NCI-H2029 (cell line): Measurements from ENCODE around the gene SNRPB2.

Source experiments
- DNase-seq: peaks from one replicate; lab custom pipeline; 2025; lab: John Stamatoyannopoulos, UW

The SNRPB2 gene

DNA sequence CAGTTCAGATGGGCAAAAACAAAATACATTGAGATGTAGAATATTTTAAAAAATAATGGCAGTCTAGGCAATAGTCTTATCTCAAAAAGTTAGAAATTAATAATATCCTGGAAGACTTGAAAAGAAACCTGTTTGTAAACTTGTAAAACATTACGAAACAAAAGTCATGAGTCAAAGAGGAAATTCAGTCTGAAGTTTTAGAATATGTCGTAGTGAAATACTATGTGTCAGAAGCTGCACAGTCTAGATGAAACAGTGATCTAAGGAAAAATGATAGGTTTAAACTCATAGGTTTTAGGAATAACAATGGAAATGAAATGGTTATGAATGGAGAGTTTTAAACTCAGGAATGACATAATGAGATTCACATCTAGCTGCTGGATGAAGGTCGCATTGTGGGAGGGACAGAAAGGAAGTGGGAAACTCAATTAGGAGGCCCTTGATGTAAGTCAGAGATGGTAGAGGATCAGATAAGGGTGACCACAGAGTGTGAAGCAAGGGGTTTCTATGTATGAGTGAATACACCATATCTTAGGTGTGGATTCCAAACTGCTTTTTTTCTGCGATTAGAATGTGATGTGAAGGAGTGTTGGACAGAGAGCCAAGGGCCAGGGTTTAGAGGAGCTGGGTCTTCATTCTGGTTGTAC lies 2.8 kb downstream of the SNRPB2 start:
- DNase-seq: no peak

DNA sequence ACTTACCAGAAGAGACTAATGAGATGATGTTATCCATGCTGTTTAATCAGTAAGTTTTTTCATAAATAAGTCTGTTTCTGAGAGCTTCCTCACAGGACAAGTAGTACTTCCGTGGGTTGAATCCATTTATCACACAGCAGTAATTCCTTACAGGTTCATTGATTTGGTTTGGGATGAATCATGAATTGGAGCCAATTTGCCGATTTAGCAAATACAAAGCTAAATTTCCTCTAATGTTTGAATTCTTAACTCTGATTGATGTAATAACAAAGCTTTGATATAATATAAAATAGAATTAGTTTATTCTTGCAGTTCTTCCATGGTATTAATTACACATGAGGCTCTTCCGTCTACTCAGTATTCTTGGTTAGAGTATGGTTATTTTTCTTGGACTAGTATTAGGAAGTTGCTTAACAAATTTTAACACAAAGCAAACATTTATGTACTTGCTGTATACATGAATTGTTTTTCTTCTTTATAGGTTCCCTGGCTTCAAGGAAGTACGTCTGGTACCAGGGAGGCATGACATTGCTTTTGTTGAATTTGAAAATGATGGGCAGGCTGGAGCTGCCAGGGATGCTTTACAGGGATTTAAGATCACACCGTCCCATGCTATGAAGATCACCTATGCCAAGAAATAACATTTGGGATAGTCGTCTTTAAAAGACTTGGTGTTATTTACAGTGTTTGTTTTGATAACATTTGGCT lies 10.7 kb downstream of the SNRPB2 start:
- no peak for DNase-seq

DNA sequence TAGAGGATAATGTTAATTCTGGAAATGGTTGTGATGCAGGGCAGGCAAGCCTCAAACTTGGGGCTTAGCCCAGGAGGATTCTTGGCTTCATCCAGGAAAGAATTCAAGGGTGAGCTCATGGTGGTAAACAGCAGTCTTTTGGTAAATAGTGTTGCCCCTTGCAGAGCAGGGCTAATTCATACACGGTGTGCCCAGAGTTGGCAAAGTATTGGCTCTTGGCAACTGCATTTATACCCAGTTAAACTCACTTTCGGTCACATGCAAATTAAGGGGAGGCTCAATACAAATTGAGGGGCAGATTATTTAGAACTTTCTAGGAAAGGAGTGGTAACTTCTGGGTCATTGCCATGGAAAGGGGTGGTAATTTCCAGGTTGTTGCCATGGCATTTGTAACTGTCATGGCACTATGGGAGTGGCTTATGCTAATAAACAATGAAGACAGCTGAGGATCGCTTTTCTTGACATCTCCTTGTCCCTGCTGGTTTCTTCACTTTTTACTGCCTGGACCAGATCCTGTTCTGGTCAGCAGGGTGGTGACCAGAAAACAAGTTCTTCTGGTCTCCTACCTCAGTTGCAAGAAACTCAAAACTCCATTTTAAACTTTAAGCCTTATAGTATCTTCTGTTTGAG lies 14.5 kb downstream of the SNRPB2 start:
- no peak for DNase-seq

DNA sequence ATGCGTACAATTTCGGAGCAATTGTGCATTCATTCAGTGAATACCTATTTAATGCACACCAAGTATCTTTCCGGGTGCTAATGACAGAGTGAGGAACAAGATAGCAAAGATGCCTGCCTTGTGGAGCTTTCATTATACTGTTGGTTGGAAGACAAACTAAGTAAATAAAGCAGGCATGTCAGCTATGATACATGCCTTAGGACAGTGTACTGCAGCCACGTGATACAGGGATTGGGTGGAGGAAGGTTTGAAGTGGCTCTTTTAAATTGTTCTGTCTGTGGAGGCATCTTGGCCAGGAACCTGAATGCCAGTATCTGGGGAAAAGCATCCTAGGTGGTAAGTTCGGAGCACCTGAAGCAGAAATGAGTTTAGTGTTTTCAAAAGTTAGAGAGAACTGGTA lies 15.4 kb downstream of the SNRPB2 start:
- DNase-seq: no peak

DNA sequence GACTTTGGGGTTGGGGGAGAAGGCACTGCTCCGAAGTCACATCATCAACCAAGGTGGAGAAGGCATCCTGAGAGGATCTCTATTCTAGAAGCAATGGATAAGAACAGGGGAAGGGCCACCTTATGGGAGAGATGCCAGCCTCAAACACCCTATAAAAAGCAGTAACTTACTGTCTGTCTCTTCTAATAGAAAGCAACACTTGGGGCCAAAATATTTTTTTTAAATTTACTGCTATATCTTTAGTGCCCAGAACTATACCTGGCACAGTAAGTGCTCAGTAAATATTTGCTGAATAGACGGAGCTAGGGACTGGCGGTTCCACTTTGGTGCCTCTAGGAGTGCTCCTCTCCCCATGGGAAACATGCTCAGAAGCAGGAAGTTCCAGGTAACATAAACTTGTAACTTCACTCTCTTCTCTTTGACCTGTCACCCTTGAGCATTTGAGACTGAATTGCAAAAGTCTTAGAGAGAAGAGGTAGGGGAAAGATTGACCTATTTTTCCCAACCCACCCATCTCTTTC lies 17.5 kb downstream of the SNRPB2 start:
- DNase-seq: peak; percentile 81

DNA sequence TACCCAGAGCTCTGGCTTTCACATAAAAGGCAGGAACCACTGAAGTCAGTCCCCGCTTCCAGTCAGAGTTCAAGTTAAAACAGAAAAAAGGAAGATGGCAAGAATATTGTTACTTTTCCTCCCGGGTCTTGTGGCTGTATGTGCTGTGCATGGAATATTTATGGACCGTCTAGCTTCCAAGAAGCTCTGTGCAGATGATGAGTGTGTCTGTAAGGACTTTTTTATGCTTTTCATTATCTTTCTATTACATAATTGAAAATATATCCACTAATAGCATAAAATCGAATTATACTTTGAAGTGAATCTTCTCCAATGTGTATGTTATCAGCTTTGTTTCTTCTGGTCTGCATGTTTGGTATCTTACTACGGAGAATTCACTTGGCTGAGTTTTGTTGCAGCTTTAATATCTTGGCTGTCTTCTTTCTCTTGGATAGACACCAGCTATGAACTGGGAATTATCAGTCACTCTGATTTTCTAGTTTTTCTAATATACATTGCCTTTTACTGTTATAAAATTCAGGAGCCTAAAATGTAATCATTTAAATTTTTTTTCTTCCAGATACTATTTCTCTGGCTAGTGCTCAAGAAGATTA lies 18.6 kb downstream of the SNRPB2 start, which contains the start of gene OTOR:
Gene OTOR (plus strand): TSS at position 51 of the 593 bp plus-strand sequence. CDS start 44 bp downstream, at position 95.
- no peak for DNase-seq

DNA sequence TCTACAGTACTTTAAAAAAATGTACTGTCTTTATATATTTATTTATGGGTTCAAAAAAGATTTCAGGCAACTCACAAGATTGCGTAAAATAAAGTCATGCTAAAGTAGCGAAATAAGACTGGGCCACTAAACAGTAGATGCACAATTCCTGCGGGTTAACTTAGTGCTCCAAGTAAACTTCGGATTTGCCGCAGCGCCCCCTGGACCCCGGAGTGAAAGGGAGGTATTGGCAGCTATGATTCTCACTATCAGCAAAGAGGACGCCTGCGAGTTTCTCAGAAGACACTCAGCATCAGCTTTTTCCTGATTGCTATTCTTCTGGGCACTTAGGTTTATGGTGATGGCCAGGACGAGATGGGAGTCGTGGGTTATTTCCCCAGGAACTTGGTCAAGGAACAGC lies 19.7 kb downstream of the SNRPB2 start:
- DNase-seq: no peak

DNA sequence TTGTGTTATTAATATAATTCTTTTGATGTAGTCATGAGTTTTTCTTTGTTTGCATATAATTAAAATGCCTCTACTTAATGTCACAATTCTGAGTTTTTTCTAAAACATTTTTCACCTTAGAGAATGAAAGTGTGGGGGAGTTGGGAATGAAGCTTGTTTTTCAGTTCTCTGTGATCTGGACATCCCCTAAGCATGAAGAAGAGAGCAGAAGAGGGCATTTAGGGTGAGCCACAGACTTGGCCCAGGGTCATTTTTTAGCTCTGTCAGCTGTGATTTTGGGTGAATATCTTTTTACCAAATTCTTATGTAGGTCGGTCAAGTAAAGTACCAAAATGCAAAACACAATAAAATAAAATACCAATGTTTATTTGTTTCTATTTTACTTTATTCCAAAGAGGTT lies 22.3 kb downstream of the SNRPB2 start:
- DNase-seq: no peak

DNA sequence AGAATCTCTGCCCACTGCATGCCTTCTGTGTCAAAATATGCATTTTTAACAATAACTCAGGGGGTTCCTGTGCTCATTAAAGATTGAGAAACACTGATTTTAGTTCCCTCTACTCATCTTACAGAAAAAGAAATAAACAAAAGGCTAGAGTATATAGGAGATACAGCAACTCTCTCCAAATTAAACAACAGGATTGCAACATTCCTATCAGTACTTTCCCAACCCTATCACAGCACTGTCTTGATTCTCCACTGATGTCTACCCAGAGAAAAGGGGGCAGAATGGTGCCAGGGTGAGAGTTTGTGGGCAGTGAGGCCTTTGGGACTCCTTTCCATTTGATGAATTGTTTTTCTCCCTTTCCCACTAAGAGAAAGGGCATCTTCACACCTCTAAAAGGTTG lies 23.1 kb downstream of the SNRPB2 start:
- no peak for DNase-seq

DNA sequence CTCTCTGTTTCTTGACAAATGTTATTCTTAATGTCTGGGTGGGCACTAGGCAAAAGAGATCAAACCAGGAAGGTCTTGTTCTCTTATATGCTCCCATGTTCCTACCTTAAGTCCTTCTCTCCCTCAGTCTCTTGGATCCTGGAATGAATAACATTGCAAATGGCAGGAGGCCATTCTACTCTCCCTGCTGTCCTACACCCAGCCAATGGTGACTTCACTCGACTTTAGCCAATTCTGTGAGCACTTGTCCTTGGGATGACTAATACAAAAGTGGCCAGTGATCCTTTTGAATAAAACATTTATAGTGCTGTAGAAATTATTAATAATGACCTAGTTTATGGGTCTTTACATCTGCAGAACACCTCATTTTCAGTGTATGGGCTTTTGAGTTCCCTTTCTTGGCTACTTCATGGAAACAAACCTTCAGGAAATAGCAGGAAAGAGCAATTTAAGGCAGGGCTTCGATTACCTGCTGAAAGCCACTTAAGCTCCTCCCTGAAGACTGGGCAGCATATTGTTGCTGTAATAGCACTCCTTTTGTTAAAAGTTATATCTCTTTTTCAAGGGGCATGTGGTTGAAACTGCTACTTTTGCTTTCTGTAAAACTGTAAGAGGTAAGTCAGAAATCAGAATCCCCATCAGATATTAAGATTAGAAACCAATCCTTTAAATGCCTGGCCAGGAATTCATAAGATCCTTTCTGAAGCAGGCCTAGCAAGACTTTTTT lies 28.8 kb downstream of the SNRPB2 start:
- no peak for DNase-seq

DNA sequence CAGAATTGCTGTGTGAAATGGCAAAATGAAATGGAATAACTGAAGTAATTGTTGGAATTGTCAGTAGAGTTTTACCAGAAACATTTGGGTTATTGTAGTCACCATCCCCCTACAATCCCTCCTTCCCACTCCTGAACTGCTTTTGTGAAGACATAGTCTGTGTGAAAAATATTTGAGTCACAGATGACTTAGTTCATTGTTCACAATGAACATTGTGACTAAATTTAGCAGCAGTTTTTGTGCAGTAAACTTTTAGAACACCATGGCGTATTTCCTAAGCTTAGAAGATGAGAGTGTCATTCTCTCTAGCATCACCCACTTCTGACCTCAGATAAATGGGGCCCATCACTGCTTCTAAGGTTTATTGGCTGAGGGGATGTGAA lies 29.3 kb downstream of the SNRPB2 start:
- no peak for DNase-seq

DNA sequence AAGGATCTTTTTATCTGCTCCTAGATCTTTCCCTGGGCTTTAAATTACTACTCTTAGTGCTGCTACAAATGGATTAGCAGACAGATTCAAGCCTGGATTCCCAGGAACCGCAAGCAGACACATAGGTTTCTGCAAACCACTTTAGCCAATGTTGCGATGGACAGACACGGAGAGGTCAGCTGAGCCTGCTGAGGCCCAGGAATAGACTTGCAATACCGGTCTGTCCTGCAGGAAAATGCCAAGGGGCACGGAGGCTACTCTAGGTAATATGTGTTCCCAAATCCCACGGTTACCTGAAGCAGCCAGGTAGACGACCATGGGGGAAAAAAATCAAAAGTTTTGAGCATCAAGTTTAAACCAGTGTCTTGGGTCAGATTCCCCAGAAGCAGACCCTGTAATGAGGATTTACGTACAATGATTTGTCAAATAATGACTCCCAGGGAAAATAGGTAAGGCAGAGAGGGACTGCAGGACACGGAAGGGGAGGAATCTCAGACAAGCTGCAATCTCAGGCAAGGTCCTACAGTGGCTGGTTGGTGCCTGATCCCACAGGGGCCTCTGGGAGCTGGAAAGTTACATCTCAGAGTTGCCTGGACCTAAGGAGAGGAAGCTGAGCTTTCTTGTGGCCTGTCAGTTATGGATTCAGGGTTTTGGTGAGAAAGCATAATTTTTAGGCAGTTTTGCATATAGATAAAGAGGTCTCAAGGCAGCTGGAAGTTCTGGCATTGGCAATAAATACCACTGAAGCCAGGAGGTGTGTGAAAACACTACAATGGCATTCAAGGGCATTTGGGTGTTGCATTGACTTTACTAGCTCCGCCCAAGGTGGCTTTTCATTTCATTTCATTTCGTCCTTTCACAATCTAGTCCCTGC lies 30.8 kb downstream of the SNRPB2 start:
- DNase-seq: no peak

DNA sequence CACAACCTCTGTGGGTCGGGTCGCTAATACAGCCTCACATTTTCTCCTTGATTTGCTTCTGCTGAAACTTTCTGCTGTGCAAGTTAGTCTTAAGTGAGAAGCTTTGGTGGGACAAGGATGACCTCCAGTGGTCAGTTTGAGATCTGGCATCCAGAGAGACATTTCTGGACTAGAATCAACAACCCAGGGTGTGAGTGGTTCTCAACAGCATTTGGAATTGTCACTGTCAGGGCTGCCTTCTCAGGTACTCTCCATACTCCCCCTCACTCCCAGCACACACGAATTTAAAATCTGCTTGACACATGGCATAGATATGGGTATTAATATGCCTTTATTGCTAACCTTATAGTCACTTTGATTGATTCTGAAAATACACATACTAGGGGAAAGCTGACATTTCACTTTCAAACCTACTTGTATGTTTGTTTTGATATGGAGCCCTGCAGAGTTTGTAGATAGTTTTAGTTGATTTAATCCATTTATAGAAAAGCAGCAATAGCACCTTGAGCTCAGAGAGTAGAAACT lies 31.5 kb downstream of the SNRPB2 start:
- peak; percentile 73 for DNase-seq

DNA sequence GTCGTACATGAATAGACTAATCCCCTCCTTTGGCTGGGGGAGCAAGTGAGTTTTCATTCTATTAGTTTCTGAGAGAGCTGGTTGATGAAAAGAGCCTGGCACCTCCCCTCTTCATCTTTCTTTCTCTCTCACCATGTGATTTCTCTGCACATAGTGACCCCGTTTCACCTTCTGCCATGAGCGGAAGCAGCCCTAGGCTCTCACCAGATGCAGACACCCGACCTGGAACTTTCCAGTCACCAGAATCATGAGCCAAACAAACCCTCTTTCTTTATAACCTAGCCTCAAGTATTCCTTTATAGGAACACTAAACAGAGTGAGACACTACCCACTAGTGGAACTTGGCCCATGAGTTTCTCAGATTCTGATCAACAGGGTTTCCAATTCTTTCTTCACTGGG lies 34.7 kb downstream of the SNRPB2 start:
- no peak for DNase-seq

DNA sequence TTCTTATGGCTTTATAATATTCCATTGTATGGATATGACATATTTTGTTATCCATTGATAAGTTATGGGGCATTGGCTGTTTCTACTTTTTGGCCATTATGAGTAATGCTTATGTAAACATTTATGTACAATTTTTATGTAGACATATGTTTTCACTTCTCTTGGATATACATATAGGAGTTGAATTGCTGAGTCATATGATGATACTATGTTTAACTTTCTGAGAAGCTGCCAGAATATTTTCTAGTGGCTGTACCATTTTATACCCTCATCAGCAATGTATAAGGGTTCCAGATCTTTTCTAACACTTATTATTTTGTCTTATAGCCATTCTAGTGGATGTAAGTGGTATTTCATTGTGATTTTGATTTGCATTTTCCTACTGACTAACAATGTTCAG lies 41.4 kb downstream of the SNRPB2 start:
- DNase-seq: no peak

DNA sequence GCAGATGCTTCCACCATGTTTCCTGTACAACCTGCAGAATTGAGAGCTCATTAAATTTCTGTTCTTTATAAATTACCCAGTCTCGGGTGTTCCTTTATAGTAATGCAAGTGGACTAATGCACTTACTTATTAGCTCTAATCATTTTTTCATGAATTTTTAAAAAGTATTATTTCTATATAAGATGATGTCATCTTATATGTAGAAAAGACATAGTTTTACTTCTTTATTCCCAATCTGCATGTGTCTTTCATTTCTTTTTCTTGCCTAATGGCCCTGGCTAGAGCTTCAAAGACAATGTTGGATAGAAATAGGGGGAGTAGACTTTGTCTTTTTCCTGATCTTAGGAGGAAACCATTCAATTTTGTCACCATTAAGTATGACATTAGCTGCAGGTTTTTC lies 46.1 kb downstream of the SNRPB2 start:
- DNase-seq: no peak

DNA sequence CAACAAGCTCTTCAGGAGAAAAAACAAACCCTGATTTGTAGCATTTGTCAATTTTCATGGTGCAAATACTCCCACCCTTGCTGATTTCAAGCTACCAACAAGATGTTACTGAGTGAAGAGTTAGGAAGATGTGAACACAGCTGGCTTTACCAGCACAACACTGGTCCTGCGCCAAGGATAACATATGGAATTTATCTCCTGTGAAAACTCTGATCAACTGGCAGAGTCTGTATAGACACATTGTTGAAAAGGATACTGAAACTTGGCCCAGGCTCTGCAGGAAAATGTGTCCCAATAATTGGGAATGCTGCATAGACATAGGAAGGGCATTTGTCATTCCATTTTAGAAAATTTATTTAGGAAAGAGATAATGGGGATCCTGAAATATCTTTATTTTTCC lies 47.3 kb downstream of the SNRPB2 start:
- DNase-seq: no peak

DNA sequence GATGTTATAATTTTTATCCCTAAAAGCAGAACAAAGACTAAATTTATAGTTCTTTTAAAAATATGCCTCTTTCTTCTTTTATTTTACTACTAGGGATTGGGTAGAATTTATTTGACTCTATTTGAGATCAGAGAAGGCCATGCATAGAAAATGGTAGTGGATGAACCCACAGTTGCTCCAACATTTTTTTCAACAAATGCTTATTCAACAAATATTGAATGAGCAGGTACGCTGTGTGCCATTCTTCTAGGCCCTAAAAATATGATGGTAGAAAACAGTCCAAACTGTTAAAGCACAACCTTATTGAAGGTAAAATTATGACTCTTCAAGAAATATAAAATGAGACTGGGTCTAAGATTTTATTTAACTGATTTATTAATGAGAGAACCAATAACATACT lies 48.3 kb downstream of the SNRPB2 start:
- no peak for DNase-seq

DNA sequence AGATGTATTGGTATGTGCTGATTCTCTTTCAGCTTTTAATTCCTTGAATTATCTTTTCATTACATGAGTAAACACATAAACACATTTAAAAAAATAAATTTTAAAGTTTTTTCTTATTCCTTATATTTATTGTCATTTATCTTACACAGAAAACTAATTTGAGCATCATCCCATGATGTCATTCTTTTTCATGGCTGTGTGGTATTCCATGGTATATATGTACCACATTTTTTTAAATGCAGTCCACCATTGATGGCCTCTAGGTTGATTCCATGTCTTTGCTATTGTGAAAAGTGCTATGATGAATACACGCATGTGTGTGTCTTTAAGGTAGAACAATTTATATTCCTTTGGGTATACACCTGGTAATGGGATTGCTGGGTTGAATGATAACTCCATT lies 51.7 kb downstream of the SNRPB2 start:
- DNase-seq: no peak

DNA sequence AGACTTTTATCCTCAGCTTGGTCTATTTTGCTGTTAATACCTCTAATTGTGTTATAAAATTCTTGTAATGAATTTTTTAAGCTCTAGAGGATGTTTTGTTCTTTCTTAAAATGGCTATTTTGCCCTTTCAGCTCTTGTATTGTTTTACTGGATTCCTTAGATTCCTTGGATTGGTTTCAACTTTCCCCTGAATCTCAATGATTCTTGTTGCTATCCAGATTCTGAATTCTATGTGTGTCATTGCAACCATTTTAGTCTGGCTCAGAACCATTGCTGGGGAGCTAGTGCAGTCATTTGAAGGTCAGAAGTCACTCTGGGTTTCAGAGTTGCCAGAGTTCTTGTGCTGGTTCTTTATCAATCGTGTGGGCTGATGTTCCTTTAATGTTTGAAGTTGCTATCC lies 55.4 kb downstream of the SNRPB2 start:
- DNase-seq: no peak
